ENCODE results near the gene GOLGA6A. TPM values are rescaled to one million over a fixed set of nuclear protein-coding genes. Genes with fewer than 3 reads are reported as not detected.
"Not testable (repeated sequence)": the region's sequence is repeated elsewhere in the genome, so short reads cannot be mapped to it uniquely, and the experiment has no call there.

GOLGA6A gene
- polyA plus RNA-seq, 3 donors = 0.24 to 0.51 TPM; not detected in 1

DNA sequence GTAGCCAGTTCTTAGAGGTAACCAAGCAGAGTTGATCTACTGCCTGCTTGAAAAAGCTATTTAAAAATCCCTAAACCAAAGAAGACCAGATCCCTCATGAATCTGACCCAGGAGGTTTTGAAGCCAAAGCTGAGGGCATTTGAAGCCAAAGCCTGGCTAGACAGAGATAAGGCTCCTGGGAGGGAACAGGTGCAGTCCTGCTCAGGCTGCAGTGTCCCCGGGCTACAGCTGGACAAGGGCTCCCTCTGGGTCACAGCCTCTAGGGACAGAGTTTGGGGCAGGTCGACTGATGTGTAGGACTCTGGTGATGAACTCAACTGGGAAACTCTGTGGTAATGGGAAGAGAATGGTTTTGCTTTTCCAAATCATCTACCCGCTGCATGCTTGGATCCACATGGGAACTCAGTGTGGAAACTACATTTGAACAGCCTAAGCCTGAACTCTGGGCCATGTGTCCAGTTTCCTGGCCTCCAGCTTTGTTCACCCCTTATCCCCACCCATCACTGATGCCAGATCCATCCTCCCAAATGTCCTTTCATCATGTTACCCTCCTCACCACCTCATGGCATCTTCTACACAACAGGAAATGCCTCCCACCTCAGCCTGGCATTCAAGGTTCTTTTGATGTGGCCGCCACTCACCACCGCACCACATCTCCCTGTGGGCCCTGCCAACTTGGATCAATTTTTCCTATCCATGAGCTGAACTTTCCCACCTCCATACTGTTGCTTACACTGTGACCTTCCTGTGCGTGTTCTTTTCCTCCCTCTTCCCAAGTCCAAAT lies 23.1 kb downstream of the GOLGA6A start:
- not testable (repeated sequence) for DNase-seq (ENCODE audit: extremely low read depth in 1 of 11, low read depth in 9 of 11, low spot score in 4 of 11)

DNA sequence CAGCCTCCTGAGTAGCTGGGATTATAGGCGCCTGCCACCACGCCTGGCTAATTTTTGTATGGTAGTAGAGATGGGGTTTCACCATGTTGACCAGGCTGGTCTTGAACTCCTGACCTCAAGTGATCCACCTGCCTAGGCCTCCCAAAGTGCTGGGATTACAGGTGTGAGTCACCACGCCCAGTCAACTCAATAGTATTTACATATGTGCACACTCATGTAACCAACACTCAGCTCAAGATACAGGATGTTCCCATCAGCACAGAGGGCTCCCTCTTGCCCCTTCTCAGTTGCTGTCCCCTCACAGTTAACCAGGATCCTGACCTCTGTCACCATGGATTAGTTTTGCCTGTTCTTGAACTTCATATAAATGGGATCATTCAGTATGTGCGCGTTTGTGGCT lies 26.0 kb downstream of the GOLGA6A start:
- DNase-seq (ENCODE audit: extremely low read depth in 1 of 11, low read depth in 9 of 11, low spot score in 4 of 11) = not testable (repeated sequence)

DNA sequence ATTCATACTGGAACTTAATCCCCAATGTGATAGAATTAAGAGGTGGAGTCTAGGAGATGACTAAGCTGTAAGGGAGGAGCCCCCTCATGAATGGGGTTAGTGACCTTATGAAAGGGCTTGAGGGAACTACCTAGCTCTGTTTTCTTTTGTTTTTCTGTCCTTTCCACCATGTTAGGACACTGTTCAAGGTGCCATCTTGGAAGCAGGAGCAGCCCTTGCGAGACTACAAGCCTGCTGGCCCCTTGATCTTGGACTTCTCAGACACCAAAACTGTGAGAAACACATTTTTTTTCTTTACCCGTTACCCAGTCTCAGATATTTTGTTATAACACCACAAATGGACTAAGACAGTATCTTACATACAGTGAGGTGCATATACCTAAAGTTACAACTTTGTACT lies 26.5 kb downstream of the GOLGA6A start:
- no peak for DNase-seq (ENCODE audit: extremely low read depth in 1 of 11, low read depth in 9 of 11, low spot score in 4 of 11)

DNA sequence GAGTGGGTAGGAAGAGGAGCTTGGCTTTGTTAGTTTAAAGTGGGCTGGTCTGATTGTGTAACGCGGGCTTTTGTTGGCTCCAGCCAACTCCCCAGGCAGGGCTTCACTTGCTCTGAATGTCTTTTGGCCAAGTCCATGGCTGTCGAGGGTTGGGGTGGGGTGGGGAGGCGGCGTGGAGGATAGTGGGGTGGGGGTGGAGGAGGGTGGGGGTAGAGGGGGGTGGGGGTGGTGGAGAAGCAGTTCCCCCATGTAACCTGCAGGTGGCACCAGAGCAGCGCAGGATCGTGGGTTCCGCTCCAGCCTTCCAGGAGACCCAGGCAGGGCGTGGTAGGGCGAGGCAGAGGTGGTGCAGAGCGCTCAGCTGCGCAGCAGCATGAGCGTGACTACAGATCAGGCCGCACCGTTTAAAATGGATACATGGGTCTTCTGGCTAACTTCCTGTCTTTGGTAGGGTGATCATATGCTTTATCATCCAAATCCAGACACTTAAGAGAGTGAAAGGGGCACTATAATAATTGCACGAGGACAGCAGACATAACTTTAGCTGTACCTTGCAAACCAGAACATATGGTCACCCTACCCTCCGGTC lies 28.3 kb downstream of the GOLGA6A start:
- peak in 7 of 11 donors; percentile 42 to 64 (median 53) for DNase-seq (ENCODE audit: extremely low read depth in 1 of 11, low read depth in 9 of 11, low spot score in 4 of 11)

DNA sequence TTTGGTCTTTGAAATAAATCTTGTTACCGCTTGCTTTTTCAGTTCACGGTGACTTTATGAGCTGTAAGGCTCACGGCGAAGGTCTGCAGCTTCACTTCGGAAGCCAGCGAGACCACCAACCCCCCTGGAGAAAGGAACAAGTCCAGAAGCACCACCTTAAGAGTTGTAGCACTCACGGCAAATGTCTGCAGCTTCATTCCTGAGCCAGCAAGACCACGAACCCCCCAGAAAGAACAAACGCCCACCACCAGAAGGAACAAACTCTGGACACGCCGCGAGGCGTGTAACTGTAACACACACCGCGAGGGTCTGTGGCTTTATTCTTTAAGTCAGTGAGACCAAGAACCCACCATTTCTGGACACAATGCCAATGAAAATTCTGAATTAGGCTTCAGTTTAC lies 28.8 kb downstream of the GOLGA6A start:
- DNase-seq (ENCODE audit: extremely low read depth in 1 of 11, low read depth in 9 of 11, low spot score in 4 of 11) = no peak

DNA sequence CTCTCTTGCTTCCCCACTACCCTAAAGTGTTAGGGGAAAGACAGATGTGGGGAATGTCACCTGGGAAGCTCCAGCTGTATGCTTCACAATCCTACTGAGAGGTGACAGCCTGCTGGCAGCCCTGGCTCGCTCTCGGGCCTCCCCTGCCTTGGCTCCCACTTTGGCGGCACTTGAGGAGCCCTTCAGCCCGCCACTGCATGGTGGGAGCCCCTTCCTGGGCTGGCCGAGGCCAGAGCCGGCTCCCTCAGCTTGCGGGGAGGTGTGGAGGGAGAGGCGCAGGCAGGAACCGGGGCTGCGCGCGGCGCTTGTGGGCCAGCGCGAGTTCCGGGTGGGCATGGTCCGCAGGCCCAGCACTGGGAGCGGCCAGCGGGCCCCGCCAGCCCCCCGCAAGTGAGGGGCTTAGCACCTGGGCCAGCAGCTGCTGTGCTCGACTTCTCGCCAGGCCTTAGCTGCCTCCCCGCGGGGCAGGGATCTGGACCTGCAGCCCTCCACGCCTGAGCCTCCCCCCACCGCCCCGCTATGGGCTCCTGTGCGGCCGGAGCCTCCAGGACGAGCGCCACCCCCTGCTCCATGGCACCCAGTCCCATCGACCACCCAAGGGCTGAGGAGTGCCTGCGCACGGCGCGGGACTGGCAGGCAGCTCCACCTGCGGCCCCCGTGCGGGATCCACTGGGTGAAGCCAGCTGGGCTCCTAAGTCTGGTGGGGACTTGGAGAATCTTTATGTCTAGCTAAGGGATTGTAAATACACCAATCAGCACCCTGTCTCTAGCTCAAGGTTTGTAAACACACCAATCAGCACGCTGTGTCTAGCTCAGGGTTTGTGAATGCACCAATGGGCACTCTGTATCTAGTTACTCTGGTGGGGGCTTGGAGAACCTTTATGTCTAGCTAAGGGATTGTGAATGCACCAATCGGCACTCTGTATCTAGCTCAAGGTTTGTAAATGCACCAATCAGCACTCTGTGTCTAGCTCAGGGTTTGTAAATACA lies 29.8 kb downstream of the GOLGA6A start:
- DNase-seq (ENCODE audit: extremely low read depth in 1 of 11, low read depth in 9 of 11, low spot score in 4 of 11) = not testable (repeated sequence)

DNA sequence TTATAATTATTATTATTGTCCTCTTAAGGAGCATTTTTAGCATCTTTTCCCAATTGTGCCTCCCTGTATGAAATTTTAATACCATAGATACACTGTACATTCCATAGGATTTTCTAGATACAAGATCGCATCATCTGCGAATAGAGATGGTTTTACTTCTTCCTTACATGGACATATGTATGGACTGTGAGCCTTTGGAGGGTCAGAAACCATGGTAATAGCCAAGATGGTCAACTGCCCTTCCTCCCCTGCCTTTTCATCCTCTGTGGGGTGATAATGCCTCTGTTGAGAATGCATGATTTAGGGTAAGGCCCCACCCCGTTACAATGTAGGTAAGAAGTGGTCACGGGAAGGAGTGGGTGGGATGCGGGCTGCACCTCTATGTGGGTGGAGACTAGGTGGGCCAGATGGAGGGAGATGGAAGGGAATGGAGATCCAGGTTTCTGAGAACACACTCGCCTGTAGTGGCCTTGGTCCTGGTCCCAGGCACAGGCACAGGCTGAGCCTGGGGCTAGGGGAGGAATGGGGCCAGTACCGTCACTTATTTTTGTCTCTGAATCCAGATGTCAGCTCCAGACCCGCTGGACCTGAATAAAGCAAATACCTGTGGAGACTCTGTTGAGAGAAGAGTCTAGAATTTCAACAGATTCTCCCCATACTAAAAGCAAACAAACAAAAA lies 31.7 kb downstream of the GOLGA6A start:
- no peak for DNase-seq (ENCODE audit: extremely low read depth in 1 of 11, low read depth in 9 of 11, low spot score in 4 of 11)

DNA sequence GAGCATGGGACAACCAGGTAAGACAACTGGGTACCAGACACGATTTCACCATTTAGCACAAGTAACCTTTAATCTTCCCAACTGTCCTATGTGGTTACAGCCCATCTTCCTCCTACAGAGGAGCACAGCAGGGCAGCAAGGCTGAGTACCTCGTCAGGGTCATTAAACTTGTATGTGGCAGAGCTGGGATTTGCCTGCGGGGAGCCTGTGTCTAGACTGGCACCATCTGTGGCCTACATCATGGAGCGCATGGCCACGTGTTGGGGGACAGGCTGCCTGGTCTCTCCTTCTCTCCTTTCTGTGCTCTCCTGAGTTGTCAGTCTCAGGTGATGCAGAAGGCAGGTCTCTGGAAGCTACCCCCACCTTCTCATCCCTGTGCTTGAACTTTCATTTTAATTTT lies 32.2 kb downstream of the GOLGA6A start:
- DNase-seq (ENCODE audit: extremely low read depth in 1 of 11, low read depth in 9 of 11, low spot score in 4 of 11) = no peak

DNA sequence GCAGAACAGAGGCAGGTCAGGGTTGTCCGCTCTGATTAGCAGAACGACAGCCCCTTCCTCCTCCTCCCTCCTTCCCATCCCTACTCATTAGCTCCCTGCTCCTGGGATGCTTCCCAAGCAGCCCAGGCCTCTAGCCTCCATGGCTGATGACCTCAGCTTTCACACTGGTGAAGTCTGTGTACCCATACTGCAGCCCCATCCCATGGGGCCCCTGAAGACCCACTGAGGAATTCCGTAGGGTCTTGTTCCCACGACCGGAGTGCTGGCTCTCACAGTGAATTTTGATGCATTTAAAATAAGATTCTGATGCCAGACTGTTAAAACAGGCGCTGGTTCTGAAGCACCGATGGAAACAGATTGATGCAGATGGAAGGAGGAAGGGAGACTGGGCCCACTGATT lies 36.1 kb downstream of the GOLGA6A start:
- no peak for DNase-seq (ENCODE audit: extremely low read depth in 1 of 11, low read depth in 9 of 11, low spot score in 4 of 11)

DNA sequence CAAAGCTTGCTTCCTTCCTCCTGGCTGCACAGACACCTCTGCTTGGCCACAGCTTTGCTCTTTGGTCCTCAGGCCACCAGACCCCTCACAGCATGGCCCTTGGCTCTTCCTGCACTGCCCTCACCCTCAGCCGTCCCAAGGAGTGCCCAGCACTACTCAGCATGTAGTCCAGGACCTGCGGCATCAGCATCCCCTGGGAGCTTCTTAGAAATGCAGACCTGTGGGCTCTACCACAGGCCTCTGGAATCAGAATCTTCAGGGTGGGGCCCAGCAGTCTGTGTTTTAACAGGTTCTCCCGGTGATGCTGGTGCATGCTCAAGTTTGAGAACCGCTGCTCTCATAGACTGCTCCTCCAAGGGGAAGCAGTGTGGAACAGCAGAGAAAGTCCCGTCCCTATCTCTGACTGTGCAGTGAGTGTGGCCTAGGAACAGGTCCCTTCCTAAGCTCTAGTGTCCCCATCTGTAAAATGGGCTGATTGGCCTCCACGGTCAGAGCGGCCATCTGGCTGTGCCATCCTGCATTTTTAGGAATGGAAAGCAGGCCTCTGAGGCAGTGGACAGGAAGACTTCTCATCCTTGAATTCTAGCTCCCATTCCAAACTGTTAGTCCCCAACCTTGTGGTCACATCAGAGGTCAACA lies 36.6 kb downstream of the GOLGA6A start:
- no peak for DNase-seq (ENCODE audit: extremely low read depth in 1 of 11, low read depth in 9 of 11, low spot score in 4 of 11)

DNA sequence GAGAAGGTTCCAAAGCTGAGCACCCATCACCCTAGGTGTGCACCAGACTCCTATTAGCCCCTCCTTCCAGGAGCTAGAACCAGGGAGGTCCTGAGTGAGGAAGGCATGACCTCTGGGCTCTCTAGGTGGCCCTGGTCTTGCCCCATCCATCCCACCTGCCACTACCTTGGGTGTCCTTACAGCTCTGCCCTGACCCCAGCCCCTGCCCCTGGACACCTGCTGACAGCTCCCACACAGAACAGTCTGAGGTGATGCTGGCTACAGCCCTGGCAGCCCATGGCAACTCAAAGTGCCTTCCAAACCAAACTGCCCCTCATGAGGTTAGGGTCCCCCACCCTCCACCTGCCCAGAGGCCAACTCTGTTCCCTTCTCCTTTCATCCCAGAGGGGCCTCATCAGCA lies 37.2 kb downstream of the GOLGA6A start:
- DNase-seq (ENCODE audit: extremely low read depth in 1 of 11, low read depth in 9 of 11, low spot score in 4 of 11) = no peak

DNA sequence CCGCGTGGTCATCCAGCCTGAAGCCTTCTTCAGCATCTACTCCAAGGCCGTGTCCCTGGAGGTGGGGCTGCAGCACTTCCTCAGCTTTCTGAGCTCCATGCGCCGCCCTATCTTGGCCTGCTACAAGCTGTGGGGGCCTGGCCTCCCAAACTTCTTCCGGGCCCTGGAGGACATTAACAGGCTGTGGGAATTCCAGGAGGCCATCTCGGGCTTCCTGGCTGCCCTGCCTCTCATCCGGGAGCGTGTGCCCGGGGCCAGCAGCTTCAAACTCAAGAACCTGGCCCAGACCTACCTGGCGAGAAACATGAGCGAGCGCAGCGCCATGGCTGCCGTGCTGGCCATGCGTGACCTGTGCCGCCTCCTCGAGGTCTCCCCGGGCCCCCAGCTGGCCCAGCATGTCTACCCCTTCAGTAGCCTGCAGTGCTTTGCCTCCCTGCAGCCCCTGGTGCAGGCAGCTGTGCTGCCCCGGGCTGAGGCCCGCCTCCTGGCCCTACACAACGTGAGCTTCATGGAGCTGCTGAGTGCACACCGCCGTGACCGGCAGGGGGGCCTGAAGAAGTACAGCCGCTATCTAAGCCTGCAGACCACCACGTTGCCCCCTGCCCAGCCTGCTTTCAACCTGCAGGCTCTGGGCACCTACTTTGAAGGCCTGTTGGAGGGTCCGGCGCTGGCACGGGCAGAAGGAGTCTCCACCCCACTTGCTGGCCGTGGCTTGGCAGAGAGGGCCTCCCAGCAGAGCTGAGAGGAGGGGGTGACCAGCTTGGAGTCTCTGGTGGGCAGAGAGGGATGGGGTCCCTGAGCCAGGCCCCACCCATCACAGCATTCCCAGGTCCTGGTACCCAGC lies 37.9 kb downstream of the GOLGA6A start:
- DNase-seq (ENCODE audit: extremely low read depth in 1 of 11, low read depth in 9 of 11, low spot score in 4 of 11) = no peak

DNA sequence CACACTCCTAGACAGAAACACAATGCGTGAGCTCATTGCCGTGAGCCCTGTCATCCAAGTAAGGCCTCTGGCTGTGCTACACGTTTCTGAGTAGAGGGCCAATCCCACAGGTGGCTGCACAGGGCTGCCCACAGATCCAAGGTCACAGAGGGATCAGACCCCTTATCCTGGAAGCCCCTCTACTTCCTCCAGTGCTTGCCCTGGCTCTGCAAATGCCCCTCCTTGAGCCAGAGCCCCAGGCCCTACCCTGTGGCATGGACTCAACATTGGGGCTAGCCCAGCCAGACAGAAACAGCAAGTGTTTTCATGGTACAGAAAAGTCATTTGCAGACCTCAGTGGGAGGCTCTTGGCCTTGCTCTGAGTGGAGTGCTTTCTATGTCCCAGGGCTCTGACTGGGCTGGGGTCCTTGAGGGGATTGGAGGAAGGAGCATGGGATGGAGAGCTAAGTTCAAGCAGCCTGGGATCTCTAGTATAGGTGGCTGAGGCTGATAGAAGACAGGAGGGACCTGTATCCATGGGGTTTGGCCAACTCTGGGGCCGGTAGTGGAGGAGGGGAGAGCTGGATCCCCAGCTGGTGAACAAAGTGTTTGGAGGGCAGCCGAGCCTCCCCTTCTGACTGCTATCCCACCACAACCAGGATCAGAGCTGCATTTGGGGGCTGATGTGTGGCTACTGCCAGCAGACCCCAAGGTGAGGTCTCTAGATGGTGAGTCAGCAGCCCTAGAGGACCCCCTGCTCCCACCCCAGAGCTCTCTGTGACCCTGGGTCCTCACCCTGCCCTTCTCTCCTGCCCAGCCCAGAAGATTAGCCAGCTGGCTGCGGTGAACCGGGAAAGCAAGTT lies 38.7 kb downstream of the GOLGA6A start:
- DNase-seq (ENCODE audit: extremely low read depth in 1 of 11, low read depth in 9 of 11, low spot score in 4 of 11) = no peak

DNA sequence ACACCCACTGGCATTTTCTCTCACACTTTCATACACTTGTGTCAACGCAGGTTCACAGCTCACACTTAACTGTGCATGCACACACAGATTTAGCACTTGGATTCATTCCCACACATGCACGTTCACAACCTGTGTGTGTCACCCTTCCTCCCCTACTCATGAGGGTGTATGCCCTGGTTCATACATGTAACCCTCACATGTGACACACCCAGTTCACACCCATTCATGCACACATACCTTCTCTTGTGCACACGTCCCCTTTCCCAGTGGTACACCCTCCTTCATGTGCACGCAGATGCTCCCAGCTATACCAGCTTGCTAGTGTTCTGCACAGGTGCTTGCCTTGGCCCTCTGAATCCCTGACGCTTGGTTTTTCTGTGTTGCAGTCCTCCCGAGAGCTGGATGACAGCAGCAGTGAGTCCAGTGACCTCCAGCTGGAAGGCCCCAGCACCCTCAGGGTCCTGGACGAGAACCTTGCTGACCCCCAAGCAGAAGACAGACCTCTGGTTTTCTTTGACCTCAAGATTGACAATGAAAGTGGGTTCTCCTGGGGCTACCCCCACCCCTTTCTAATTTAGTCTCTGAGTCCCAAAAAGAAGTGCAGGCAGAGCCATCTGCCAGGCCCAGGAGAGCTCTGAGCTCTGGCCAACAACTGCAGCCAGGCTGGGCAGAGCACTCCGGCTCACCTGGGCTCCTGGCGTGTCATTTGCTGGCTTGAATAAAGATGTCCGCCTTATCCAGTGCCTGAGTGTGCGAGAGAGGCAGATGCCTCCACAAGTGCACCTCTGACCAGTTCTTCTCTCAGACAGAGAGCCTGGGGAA lies 39.5 kb downstream of the GOLGA6A start:
- DNase-seq (ENCODE audit: extremely low read depth in 1 of 11, low read depth in 9 of 11, low spot score in 4 of 11) = no peak

DNA sequence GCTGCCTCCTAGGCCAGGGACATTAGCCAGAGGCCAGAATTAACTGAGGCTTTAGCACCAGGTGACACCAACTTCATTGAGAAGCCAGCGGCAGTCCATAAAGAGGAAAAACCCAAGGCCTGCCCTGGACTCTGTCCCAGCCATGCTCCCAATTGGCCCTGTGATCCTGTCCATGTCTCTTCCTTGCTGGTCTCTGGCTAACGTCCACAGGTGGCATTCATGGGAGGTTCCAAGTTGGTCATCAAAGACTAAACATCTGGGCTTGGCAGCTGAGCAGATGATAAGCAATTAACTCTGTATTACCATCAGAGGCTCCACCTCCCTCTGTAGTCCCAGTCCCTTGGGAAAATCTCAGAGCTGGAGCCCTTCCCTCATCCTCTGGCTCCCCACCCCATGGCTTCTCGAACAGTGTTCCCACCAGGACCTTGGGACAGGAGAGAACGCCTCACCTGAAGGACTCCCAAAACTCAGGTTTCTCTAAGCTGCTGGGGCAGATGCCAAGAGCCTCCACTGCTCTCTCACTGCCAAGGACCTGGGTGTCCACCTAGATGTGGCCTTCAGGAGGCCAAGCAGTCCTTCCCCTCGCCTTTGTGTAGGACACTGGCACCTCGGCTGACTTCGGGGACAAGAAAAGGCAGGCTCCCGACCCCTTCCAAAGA lies 40.4 kb downstream of the GOLGA6A start:
- no peak for DNase-seq (ENCODE audit: extremely low read depth in 1 of 11, low read depth in 9 of 11, low spot score in 4 of 11)

DNA sequence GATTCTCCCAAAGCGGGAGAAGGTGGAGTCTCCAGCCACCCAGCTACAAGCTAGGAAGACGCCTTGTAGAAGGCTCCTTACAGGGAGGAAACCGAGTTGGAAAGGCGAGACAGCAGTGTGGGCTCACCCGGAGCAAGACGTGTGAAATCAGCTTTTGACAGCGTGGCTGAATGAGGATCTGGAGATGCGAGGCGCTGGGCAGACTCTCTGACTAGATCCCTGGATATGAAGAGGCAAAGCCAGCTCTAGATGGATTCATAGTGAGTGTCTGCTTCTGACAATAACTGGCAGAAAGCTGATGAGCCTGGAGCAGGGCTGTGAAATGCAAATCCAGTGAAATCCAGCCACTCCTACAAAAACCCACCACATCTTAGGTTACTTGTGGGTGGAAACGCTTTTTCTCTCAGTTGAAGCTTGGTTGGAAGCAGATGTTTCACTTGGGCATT lies 41.0 kb downstream of the GOLGA6A start:
- DNase-seq (ENCODE audit: extremely low read depth in 1 of 11, low read depth in 9 of 11, low spot score in 4 of 11) = no peak

All from renal cortex interstitium (tissue), 11 donors.